HG03045 (cell line): ENCODE results near the gene B4GALNT3.
"Not testable (repeated sequence)": the region's sequence is repeated elsewhere in the genome, so short reads cannot be mapped to it uniquely, and the experiment has no call there.

ENCODE experiments used
- ATAC-seq: cut with Tn5 transposase; IDR thresholded peaks from one replicate; pipeline ENCODE4 v1.9.1; 2021; ENCODE audit warnings: mild to moderate bottlenecking, moderate library complexity; ENCODE audit not compliant: unreplicated experiment

Gene B4GALNT3

DNA sequence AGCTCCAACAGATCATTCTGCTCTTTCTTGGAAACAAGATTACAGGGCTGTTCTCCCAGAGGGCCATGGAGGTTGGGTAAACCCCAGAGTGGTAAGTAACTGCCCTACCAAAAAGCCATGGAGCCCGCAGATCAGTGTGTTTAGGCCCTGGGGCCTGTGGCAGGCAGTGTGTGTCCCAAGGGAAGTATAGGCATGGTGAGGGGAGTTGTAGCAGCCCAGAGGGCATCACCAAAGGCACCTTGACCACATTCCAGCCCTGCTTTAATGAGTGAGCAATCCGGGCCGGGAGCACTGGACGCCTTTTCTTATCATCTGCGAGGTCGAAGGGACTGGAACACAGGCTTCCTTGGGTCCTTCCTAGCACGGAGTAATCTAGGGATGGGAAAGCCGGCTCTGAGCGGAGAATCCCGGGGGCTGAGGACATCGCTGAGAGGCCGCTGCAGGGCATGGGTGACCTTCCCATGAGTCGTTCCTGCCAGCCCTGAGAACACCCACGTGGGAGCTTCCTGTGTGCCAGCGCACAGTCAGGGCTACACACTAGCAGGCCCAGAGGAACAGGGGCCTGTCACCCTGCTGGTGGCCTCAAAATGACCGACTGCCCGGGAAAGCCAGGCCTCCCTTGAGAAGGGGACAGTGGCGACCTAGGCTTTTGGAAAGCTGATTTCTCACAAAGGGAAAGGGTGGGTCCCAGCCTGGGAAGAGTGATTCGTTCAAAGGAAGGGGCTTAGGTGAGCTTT, 112.2 kb downstream of the B4GALNT3 start:
- no peak for ATAC-seq

DNA sequence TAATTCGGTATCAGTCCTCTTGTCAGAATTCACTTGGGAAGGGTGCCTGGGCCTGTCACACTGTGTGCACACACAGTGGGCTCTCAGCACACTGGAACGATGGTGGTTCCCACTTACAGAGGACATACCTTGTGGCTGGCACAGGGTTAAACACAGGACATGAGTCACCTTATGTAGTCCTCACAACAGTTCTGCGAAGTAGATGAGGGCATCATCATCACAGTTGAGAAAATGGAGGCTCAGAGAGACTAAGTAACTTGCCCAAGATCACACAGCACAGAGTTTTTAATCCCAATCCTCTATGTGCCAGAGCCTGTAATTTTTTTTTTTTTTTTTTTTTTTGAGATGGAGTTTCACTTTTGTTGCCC, 112.8 kb downstream of the B4GALNT3 start:
- no peak for ATAC-seq

DNA sequence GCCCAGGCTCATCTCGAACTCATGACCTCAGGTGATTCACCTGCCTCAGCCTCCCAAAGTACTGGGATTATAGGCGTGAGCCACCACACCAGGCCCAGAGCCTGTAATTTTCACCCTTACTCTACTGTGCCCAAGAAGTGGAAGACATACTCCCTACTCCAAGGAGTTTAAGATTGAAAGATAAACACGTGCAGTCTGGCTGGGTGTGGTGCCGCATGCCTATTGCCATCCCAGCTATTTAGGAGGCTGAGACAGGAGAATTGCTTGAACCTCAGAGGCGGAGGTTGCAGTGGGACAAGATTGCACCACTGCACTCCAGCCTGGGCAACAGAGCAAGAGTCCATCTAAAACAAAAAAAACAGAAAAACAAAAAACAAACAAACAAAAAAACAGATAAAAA, 113.5 kb downstream of the B4GALNT3 start:
- no peak for ATAC-seq

DNA sequence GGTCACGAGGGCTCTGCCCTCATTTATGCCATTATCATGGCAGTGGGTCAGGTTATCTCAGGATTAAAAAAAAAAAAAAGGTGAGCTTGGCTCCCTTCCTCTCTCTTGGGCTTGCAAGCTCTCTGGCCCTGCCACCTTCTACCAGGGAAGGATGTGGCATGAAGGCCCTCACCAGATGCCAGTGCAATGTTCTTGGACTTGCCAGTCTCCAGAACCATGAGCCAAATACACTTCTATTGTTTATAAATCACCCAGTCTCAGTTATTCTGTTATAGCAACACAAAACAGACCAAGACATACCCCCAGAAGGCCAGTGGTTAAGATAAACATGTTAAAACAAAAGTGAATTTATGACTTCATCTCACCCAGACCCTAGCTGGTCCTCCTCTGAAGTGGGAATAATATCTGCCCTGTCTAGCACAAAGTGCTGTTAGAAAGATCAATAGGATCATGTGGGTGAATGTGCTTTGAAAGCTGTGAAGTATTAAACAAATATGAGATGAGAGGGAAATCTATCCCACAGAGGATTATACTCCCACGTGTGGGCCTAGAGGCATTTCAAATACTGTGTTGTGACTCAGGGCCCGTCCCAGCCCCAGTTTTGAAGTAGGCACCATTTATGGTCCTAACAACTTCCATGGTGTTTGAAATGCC, 114.9 kb downstream of the B4GALNT3 start:
- ATAC-seq: no peak

DNA sequence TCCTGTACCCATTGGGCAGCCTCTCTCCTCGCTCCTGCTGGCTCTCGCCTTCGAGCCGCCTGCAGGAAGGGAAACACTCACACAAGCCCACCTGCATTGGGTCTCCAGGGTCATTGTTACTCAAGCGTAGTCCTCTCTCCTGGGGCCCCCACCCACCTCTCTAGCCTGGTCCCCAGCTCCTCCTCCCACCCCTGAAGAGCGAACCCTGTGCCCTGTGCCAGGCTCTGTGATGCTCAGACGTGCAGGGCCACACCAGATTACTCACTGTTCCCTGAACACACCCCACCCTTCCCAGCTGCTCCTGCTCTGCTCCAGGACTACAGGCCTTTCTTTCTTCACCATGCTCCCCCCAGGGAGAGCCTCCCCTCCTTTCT, 115.4 kb downstream of the B4GALNT3 start:
- ATAC-seq: no peak

DNA sequence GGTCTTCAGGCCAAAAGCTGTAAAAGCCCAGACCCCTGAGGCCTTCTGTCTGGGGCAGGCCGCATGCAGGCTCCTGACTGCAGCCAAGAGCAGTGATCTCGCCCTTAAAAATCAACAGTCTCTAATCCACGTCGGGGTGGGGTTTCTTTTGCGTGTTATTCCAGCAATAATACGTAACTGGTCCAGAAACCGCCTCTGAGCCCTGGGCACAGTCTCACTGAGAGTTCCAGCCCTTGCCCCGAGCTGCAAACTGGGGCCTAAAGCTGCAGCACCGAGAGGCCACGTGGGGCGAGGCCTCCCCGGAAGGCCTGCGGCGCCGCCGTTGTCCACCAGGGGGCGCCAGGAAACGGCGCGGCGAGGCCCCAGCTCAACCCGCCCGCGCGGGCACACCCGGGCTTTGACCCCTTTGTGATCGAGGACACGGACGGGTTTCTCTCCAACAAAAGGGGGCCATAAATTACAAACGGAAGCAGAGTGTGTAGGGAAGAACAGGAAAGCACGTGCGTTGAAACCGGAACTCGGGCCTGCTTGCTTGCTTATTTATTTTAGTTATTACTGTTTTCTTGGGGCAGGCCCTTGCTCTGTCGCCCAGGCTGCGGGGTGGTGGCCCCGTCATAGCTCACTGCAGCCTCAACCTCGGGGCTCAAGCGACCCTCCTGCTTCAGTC, 116.3 kb downstream of the B4GALNT3 start:
- peak; percentile 65 for ATAC-seq

DNA sequence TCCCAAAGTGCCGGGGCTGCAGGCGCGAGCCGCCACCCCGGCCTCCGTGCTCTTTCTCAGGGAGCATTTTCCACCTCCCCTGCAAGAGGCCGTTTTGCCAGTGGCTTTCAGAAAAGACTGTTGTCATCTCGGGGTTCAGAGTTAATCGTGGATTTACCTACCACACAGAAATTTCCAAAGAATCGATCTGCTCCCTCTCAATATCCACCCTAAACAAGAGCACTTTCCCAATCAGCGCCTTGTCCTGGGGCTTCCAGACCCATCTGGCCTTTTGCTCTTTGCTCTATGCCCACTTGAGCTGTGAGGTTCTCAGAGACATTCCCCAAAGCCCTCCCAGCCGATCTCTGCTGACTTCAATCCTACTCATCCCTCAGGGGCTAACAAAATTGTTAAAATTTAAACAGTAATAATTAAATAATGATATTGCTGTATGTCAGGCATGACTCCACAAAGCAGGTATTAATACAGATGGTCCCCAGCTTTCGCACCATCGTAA, 116.9 kb downstream of the B4GALNT3 start:
- ATAC-seq: no peak

- not testable (repeated sequence) for ATAC-seq
Measured at GRCh38 chr12:577994-578747, 118.4 kb downstream of the B4GALNT3 start.

DNA sequence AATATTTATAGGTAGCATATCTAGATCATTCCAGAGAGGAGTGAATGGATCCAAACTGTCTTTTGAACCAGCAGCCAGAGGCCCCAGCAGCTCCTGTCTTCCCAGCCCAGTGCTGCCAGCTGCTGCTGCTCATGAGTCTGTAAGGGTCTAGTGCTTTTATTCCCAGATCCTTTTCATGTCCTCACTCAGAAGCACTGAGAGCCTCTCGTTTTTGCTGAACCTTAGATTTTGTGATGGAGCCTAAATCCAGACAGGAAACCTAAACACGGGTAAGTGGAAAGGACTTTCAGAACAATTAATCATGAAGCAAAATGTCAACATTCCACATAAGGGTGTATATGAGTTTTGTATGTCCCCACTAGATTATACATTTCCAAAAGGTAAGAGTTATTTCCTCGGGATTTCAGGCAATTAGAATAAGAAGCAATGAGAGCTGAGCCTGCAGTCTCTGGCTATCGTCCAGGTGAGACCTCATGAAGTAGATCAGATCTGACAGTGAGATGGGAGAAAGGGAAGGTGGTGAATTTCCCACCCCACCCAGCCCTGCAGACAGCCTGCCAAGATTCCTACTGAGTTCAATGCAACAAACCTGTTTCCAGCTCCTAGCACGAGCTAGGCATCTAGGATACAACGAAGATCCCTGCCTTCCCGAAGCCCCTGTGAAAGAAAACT, 119.1 kb downstream of the B4GALNT3 start:
- ATAC-seq: no peak

- ATAC-seq: no peak
Measured at GRCh38 chr12:579420-580110, 119.8 kb downstream of the B4GALNT3 start.

DNA sequence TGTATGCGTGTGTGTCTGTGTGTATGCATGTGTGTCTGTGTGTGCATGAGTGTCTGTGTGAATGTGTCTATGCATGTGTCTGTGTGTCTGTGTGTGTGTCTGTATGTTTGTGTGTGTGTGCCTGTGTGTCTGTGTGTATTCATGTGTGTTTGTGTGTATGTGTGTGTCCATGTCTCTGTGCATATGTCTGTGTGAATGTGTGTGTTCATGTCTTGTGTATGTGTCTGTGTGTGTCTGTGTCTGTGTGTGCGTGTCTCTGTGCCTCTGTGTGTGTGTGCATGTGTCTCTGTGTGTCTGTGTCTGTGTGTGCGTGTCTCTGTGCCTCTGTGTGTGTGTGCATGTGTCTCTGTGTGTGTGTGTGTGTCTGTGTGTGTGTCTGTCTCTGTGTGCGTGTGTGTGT, 121.1 kb downstream of the B4GALNT3 start:
- no peak for ATAC-seq

GRCh38 chr12:581321-581720, 121.6 kb downstream of the B4GALNT3 start:
- no peak for ATAC-seq

DNA sequence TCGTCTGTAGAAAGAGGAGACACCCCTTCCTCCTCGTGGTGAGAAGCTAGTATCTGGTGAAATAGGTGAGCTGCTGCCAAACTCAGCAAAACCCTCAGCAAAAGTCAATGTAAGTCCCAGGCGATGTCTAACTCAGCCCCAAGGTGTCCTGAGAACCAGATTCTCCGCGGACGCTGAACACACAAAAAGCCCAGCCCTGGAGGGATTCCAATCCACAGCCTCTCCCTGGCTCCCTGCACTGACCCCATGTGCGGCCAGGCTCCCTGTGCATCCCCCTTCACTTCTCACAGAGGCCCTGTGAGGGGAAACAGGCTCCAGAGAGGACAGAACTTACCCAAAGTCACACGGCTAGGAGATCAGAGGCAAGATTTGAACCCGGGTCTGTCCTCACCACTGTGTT, 122.0 kb downstream of the B4GALNT3 start:
- ATAC-seq: no peak

DNA sequence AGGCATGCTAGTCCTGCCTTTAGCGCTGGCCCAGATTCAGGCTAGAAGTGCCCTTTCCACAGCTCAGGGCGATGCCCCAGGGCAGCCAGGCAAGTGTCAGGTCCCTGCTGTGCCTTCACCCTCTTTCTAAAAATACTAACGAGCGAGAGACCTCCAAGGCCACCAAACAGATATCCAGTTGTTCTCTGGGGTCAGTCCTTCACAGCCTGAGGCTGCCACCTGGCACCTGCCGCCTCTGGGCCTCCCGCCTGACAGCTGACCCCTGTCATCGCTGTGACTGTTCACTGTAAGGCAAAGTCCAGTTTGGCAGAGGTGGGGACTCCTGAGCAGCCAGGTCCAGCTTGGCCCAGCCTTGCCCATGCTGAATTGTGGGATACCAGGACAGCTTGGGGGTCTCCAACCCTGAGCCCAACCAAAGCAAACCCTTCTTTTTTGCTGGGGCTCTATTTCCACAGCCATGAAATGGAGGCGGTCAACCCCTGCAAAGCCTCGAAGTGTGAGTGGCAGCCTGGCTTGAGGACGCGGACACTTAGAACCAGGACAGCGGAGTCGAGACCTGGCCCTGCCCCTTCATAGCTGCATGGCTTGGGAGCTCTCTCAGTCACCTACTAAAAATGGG, 123.6 kb downstream of the B4GALNT3 start:
- ATAC-seq: no peak

GRCh38 chr12:585062-586061, 125.6 kb downstream of the B4GALNT3 start:
- no peak for ATAC-seq

GRCh38 chr12:586318-587071, 126.8 kb downstream of the B4GALNT3 start:
- ATAC-seq: no peak

GRCh38 chr12:587132-588023, 127.6 kb downstream of the B4GALNT3 start:
- ATAC-seq: no peak
